ENCODE data around the gene AP5M1.

The AP5M1 gene

GRCh38 chr14:57266065-57266464 lies 2.7 kb upstream of the AP5M1 start:
- DNase-seq (ENCODE audit: low read depth) = no peak
- no peak for TF ChIP-seq CTCF (conservative IDR thresholded peaks at IDR 0.05; ENCODE audit: low read depth, low read length)
- H3K4me3 ChIP-seq (ENCODE audit: low read length) = no peak overlapping the region

- DNase-seq (ENCODE audit: low read depth) = no peak
- no peak for TF ChIP-seq CTCF (conservative IDR thresholded peaks at IDR 0.05; ENCODE audit: low read depth, low read length)
- no peak overlapping the region for H3K4me3 ChIP-seq (ENCODE audit: low read length)
Measured at GRCh38 chr14:57273236-57273635, 4.5 kb downstream of the AP5M1 start.

GRCh38 chr14:57274551-57274950 lies 5.8 kb downstream of the AP5M1 start:
- no peak for DNase-seq (ENCODE audit: low read depth)
- TF ChIP-seq CTCF (conservative IDR thresholded peaks at IDR 0.05; ENCODE audit: low read depth, low read length) = no peak
- H3K4me3 ChIP-seq (ENCODE audit: low read length) = no peak overlapping the region

GRCh38 chr14:57275023-57275664 lies 6.4 kb downstream of the AP5M1 start:
- DNase-seq (ENCODE audit: low read depth) = no peak
- H3K4me3 ChIP-seq (ENCODE audit: low read length) = no peak overlapping the region
- TF ChIP-seq CTCF (conservative IDR thresholded peaks at IDR 0.05; ENCODE audit: low read depth, low read length) = no peak

GRCh38 chr14:57277062-57277461 lies 8.3 kb downstream of the AP5M1 start:
- no peak for DNase-seq (ENCODE audit: low read depth)
- H3K4me3 ChIP-seq (ENCODE audit: low read length) = no peak overlapping the region
- TF ChIP-seq CTCF (conservative IDR thresholded peaks at IDR 0.05; ENCODE audit: low read depth, low read length) = no peak

- no peak overlapping the region for H3K4me3 ChIP-seq (ENCODE audit: low read length)
- no peak for DNase-seq (ENCODE audit: low read depth)
- TF ChIP-seq CTCF (conservative IDR thresholded peaks at IDR 0.05; ENCODE audit: low read depth, low read length) = no peak
Measured at GRCh38 chr14:57287745-57288144, 19.0 kb downstream of the AP5M1 start.

GRCh38 chr14:57290751-57291150 lies 22.0 kb downstream of the AP5M1 start:
- no peak overlapping the region for H3K4me3 ChIP-seq (ENCODE audit: low read length)
- DNase-seq (ENCODE audit: low read depth) = no peak
- TF ChIP-seq CTCF (conservative IDR thresholded peaks at IDR 0.05; ENCODE audit: low read depth, low read length) = no peak

Measured in retinal pigment epithelial cell (primary cell).